Esophagus muscularis mucosa (tissue), 4 donors: Measurements from ENCODE around the gene IPO8. TPM values are rescaled to one million over a fixed set of nuclear protein-coding genes. Genes with fewer than 3 reads are reported as not detected.
"Not testable (repeated sequence)": the region's sequence is repeated elsewhere in the genome, so short reads cannot be mapped to it uniquely, and the experiment has no call there.

Experiments
- DNase-seq: peaks from one replicate; pipeline ENCODE4 v3.0.0-alpha.2; 2017; ENCODE audit errors: extremely low spot score
- H3K27ac ChIP-seq, 4 donors: fragments of 200-600 bp; sonication (generic); replicated peaks in 1 of 4; 1 replicate in 3 of 4; 2 replicates in 1 of 4; pipeline ENCODE4 v1.5.1; 2016 to 2019; ENCODE audit warnings: mild to moderate bottlenecking in 1 of 4
- H3K27me3 ChIP-seq, 4 donors: fragments of 200-600 bp; sonication (generic); one replicate each; pipeline versions ENCODE4 v1.5.1 to v1.6.0; 2016 to 2019
- H3K36me3 ChIP-seq, 4 donors: fragments of 200-600 bp; sonication (generic); one replicate each; pipeline ENCODE4 v1.5.1; 2016 to 2019
- H3K4me1 ChIP-seq, 4 donors: fragments of 200-600 bp; sonication (generic); one replicate each; pipeline ENCODE4 v1.5.1; 2016 to 2019
- H3K4me3 ChIP-seq, 4 donors: fragments of 200-600 bp; sonication (generic); 1 replicate in 2 of 4; 2 replicates in 2 of 4; pipeline ENCODE4 v1.5.1; 2016 to 2019; ENCODE audit warnings: mild to moderate bottlenecking in 4 of 4, moderate library complexity in 1 of 4
- H3K9me3 ChIP-seq, 4 donors: fragments of 200-600 bp; sonication (generic); 1 replicate in 3 of 4; 2 replicates in 1 of 4; pipeline ENCODE4 v1.5.1; 2016 to 2019
- CTCF ChIP-seq, 3 experiments: fragments of 200-600 bp in 2 of 3; fragments of 450-650 bp in 1 of 3; sonication (generic) in 2 of 3; IDR thresholded peaks; one replicate each; pipeline ENCODE4 v1.5.1; 2017 to 2019; ENCODE audit warnings: antibody characterized with exemption in 3 of 3, mild to moderate bottlenecking in 2 of 3, moderate library complexity in 1 of 3
- EP300 ChIP-seq: sonication (generic); formaldehyde crosslinking; IDR thresholded peaks from one replicate; pipeline ENCODE4 v1.6.1; 2017; ENCODE audit warnings: antibody characterized with exemption
- POLR2A ChIP-seq: fragments of 450-650 bp; IDR thresholded peaks from one replicate; pipeline ENCODE4 v1.6.1; 2017; ENCODE audit warnings: antibody characterized with exemption, moderate library complexity, mild to moderate bottlenecking, low read depth
- POLR2AphosphoS5 ChIP-seq, 2 donors: sonication (generic); formaldehyde crosslinking; IDR thresholded peaks; one replicate each; pipeline ENCODE4 v1.6.1; 2017; ENCODE audit warnings: antibody characterized with exemption in 2 of 2
- WGBS: methylation state at CpG from one replicate; pipeline ENCODE4 v1.1.5; 2018; 5-methylcytosine and 5-hydroxymethylcytosine counted together
- intact Hi-C: fragments of 100-400 bp; cut with DNase I; formaldehyde crosslinking; loops from one replicate; pipeline ENCODE4 v1.15.1; 2023
- total RNA-seq, 4 donors: library from RNA; depleted of rRNA; stranded (reverse); fragments of >200 nt; gene quantifications; one replicate each; pipeline versions ENCODE4 v1.1.0 to v1.2.1, GENCODE V29; 2016

The IPO8 gene
- total RNA-seq, 4 donors from 2014 or later, result 35.0 to 63.6 (median 41.0) TPM

GRCh38 chr12:30617346-30618016, 78.2 kb downstream of the IPO8 start:
- WGBS, result 83% methylated on average over 5 of the region's 5 CpGs

GRCh38 chr12:30614031-30614430, 81.6 kb downstream of the IPO8 start:
- TF ChIP-seq EP300, result no peak
- no peak for TF ChIP-seq POLR2AphosphoS5 (IDR thresholded peaks at IDR 0.05)
- no peak for TF ChIP-seq POLR2A
- TF ChIP-seq CTCF (IDR thresholded peaks at IDR 0.05), result no peak

More at GRCh38 chr12:30617346-30618016, 78.2 kb downstream of the IPO8 start:
- Histone ChIP-seq H3K36me3 (no peaks in the 10 kb centered on the region), H3K9me3 (no peaks in the 10 kb centered on the region), H3K4me3 (no peak overlapping the region), H3K27ac (no peak overlapping the region), H3K4me1 (peaks cover 0 to 4% (median 0%) of the 10 kb centered on the region in 4 donors), H3K27me3 (no peaks in the 10 kb centered on the region)
- no peak for TF ChIP-seq POLR2A
- no peak for TF ChIP-seq CTCF (IDR thresholded peaks at IDR 0.05)
- no peak for TF ChIP-seq EP300
- no peak for TF ChIP-seq POLR2AphosphoS5 (IDR thresholded peaks at IDR 0.05)
- intact Hi-C loops, result no loop called here
- no peak for DNase-seq

GRCh38 chr12:30613119-30613830, 82.4 kb downstream of the IPO8 start:
- 49% methylated on average over 2 of the region's 2 CpGs for WGBS
- TF ChIP-seq POLR2AphosphoS5 (IDR thresholded peaks at IDR 0.05) (no peak), CTCF (IDR thresholded peaks at IDR 0.05) (no peak), POLR2A (no peak), EP300 (no peak)
- intact Hi-C loops, result no loop called here

More at GRCh38 chr12:30614031-30614430, 81.6 kb downstream of the IPO8 start:
- Histone ChIP-seq H3K9me3 (no peaks in the 10 kb centered on the region), H3K27ac (no peak overlapping the region), H3K4me1 (peaks cover 0 to 4% (median 0%) of the 10 kb centered on the region in 4 donors), H3K27me3 (no peaks in the 10 kb centered on the region), H3K36me3 (no peaks in the 10 kb centered on the region), H3K4me3 (no peak overlapping the region)
- DNase-seq, result no peak
- intact Hi-C loops, result no loop called here

GRCh38 chr12:30610718-30611117, 85.0 kb downstream of the IPO8 start:
- Histone ChIP-seq H3K9me3 (no peaks in the 10 kb centered on the region), H3K36me3 (no peaks in the 10 kb centered on the region), H3K27ac (no peak overlapping the region), H3K27me3 (no peaks in the 10 kb centered on the region), H3K4me3 (no peak overlapping the region), H3K4me1 (peaks cover 0 to 4% (median 0%) of the 10 kb centered on the region in 4 donors)
- intact Hi-C loops, result no loop called here
- WGBS, result 97% methylated on average over 1 of the region's 1 CpG
- no peak for DNase-seq
- no peak for TF ChIP-seq EP300
- no peak for TF ChIP-seq POLR2AphosphoS5 (IDR thresholded peaks at IDR 0.05)
- TF ChIP-seq CTCF (IDR thresholded peaks at IDR 0.05), result no peak
- TF ChIP-seq POLR2A, result no peak

More at GRCh38 chr12:30613119-30613830, 82.4 kb downstream of the IPO8 start:
- Histone ChIP-seq H3K27me3 (no peaks in the 10 kb centered on the region), H3K4me3 (no peak overlapping the region), H3K27ac (no peak overlapping the region), H3K36me3 (no peaks in the 10 kb centered on the region), H3K4me1 (peaks cover 0 to 4% (median 0%) of the 10 kb centered on the region in 4 donors), H3K9me3 (no peaks in the 10 kb centered on the region)
- DNase-seq, result no peak

- H3K9me3 ChIP-seq, H3K4me1 ChIP-seq, H3K27me3 ChIP-seq, DNase-seq, intact Hi-C loops, H3K36me3 ChIP-seq, H3K4me3 ChIP-seq, H3K27ac ChIP-seq: not testable (repeated sequence)
Measured at GRCh38 chr12:30609819-30610218, 85.8 kb downstream of the IPO8 start.

- H3K27me3 ChIP-seq, H3K27ac ChIP-seq, H3K4me3 ChIP-seq, H3K36me3 ChIP-seq, intact Hi-C loops, H3K4me1 ChIP-seq, DNase-seq: not testable (repeated sequence)
- peaks cover 0 to 11% (median 3%) of the 10 kb centered on the region in 4 donors for H3K9me3 ChIP-seq
- WGBS, result 55% methylated on average over 5 of the region's 6 CpGs
Measured at GRCh38 chr12:30604302-30604701, 91.4 kb downstream of the IPO8 start.
